HepG2 (cell line): Measurements from ENCODE around the gene ADGRD1.

Experiments used
- ESRRA ChIP-seq: sonication (generic); formaldehyde crosslinking; IDR thresholded peaks from 2 replicates; pipeline ENCODE4 v1.5.1; 2020; ENCODE audit warnings: mild to moderate bottlenecking, low read depth, missing genetic modification reagents
- EZH2 ChIP-seq: conservative IDR thresholded peaks from 2 replicates; pipeline ENCODE4 v1.6.1; 2012; ENCODE audit warnings: mild to moderate bottlenecking, low read depth, low read length, moderate library complexity
- POLR2AphosphoS5 ChIP-seq: IDR thresholded peaks from 2 replicates; pipeline ENCODE4 v1.6.1; 2012; ENCODE audit warnings: low read depth, low read length
- RAD51 ChIP-seq: fragments of 450-650 bp; IDR thresholded peaks from 2 replicates; pipeline ENCODE4 v1.6.1; 2016; ENCODE audit warnings: borderline replicate concordance
- ZNF672 ChIP-seq: sonication (generic); formaldehyde crosslinking; IDR thresholded peaks from 2 replicates; pipeline ENCODE4 v1.8.1; 2022; ENCODE audit warnings: missing genetic modification reagents

DNA sequence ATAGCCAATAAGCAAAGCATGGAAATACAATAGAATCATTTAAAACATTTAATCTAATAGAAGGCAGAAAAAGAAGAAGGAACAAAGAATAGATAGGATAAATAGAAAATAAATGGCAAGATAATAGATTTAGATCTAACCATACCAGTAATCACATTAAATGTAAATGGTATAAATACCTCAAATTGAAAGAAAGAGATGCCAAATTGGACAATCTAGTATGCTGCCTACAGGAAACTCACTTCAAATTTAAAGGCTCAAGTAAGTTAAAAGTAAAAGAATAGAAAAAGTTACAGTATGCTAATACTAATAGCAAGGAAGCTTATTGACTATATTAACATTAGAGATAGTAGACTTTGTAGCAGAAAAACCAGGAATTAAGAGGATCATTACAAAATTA lies 41.8 kb upstream of the ADGRD1 start:
- TF ChIP-seq ESRRA (CRISPR knock-in tag) (no peak), EZH2 (no peak), ZNF672 (no peak), POLR2AphosphoS5 (no peak), RAD51 (no peak)
